Fibroblast of lung (primary cell): ENCODE results near the gene CEP128. TPM values are rescaled to one million over a fixed set of nuclear protein-coding genes. Genes with fewer than 3 reads are reported as not detected.

Experiments used
- DNase-seq, 2 donors: peaks; one replicate each; pipeline versions ENCODE4 v3.0.0 to v3.0.0-alpha.2; 2010; ENCODE audit warnings: low read depth in 2 of 2
- H2AFZ ChIP-seq: 2 replicates; pipeline ENCODE4 v1.5.1; 2012; ENCODE audit warnings: low read length, control low read depth, inconsistent platforms
- H3K27ac ChIP-seq: 2 replicates; pipeline ENCODE4 v1.5.1; 2011; ENCODE audit warnings: low read length, control low read depth; ENCODE audit not compliant: insufficient read depth
- H3K27me3 ChIP-seq: 2 replicates; pipeline ENCODE4 v1.5.1; 2011; ENCODE audit warnings: mild to moderate bottlenecking, low read length; ENCODE audit not compliant: control insufficient read depth, insufficient read depth
- H3K36me3 ChIP-seq: 2 replicates; pipeline ENCODE4 v1.5.1; 2011; ENCODE audit warnings: low read length; ENCODE audit not compliant: control insufficient read depth, insufficient read depth
- H3K4me1 ChIP-seq: 2 replicates; pipeline ENCODE4 v1.5.1; 2011; ENCODE audit warnings: low read length; ENCODE audit not compliant: control insufficient read depth, insufficient read depth; ENCODE audit errors: extremely low read depth
- H3K4me2 ChIP-seq: 2 replicates; pipeline ENCODE4 v1.5.1; 2011; ENCODE audit warnings: low read length, control low read depth; ENCODE audit not compliant: insufficient read depth; ENCODE audit errors: extremely low read depth
- H3K4me3 ChIP-seq, 4 experiments: fragments of 200-600 bp in 1 of 4; sonication (generic) in 1 of 4; replicated peaks in 1 of 4; 2 replicates each; pipeline ENCODE4 v1.5.1; 2011 to 2016; ENCODE audit warnings: low read length in 4 of 4, low read depth in 3 of 4, mild to moderate bottlenecking in 3 of 4, control low read depth in 2 of 4, inconsistent platforms in 1 of 4, mixed read lengths in 1 of 4; ENCODE audit not compliant: insufficient read depth in 1 of 4; ENCODE audit errors: control extremely low read depth in 1 of 4
- H3K79me2 ChIP-seq: 2 replicates; pipeline ENCODE4 v1.5.1; 2012; ENCODE audit warnings: mild to moderate bottlenecking, low read length, inconsistent platforms; ENCODE audit not compliant: control insufficient read depth, insufficient read depth
- H3K9ac ChIP-seq: 2 replicates; pipeline ENCODE4 v1.5.1; 2011; ENCODE audit warnings: mild to moderate bottlenecking, low read length, control low read depth; ENCODE audit not compliant: insufficient read depth
- H3K9me3 ChIP-seq: 2 replicates; pipeline ENCODE4 v1.5.1; 2012; ENCODE audit warnings: low read depth, low read length; ENCODE audit not compliant: control insufficient read depth, insufficient read depth
- H4K20me1 ChIP-seq: 2 replicates; pipeline ENCODE4 v1.5.1; 2011; ENCODE audit warnings: low read length; ENCODE audit not compliant: control insufficient read depth, insufficient read depth; ENCODE audit errors: extremely low read depth
- CTCF ChIP-seq, 2 donors: IDR thresholded peaks in 1 of 2; conservative IDR thresholded peaks in 1 of 2; 1 replicate in 1 of 2; 2 replicates in 1 of 2; pipeline ENCODE4 v1.5.1; 2011 to 2012; ENCODE audit warnings: low read length in 2 of 2, control low read depth in 1 of 2, inconsistent platforms in 1 of 2, low read depth in 1 of 2, mild to moderate bottlenecking in 1 of 2
- EZH2 ChIP-seq: IDR thresholded peaks from 2 replicates; pipeline ENCODE4 v1.5.1; 2012; ENCODE audit warnings: low read length, control low read depth, mild to moderate bottlenecking; ENCODE audit errors: missing control alignments
- polyA plus RNA-seq, 2 donors: library from polyadenylated mRNA; depleted of rRNA in 1 of 2; stranded (reverse) in 1 of 2; unstranded in 1 of 2; fragments of >200 nt; gene quantifications; 2 replicates each; pipeline ENCODE4 v1.2.1, GENCODE V29; 2011 to 2012; ENCODE audit warnings: missing spikeins in 1 of 2
- total RNA-seq: library from RNA; depleted of rRNA; stranded (reverse); fragments of >200 nt; gene quantifications from 2 replicates; pipeline ENCODE4 v1.2.1, GENCODE V29; 2014

CEP128 gene
- total and polyA plus RNA-seq, 2 donors (not counting 1 experiment from before 2014, with no cell fraction given) = 1.3 to 7.8 TPM

GRCh38 chr14:80638620-80639515 lies 302.7 kb downstream of the CEP128 start:
- Histone ChIP-seq H3K4me3 (no peak overlapping the region), H3K9ac (no peak overlapping the region), H3K27me3 (no peaks in the 10 kb centered on the region), H3K4me2 (peak overlapping the region; percentile 8), H4K20me1 (no peaks in the 10 kb centered on the region), H3K27ac (peak overlapping the region; percentile 52), H3K4me1 (peaks cover 2% of the 10 kb centered on the region), H3K79me2 (no peaks in the 10 kb centered on the region), H3K9me3 (no peaks in the 10 kb centered on the region), H3K36me3 (no peaks in the 10 kb centered on the region), H2AFZ (no peak overlapping the region)
- DNase-seq = peak; percentile 56 to 87
- no peak for TF ChIP-seq EZH2
- TF ChIP-seq CTCF (conservative IDR thresholded peaks at IDR 0.05 in 1 of 2, IDR thresholded peaks at IDR 0.05 in 1 of 2; ENCODE audit: low read depth in 1 of 2, low read length in 2 of 2) = no peak

- Histone ChIP-seq H3K36me3 (no peaks in the 10 kb centered on the region), H3K9me3 (no peaks in the 10 kb centered on the region), H3K27ac (peak overlapping the region; percentile 52), H3K4me2 (no peak overlapping the region), H3K4me3 (no peak overlapping the region), H2AFZ (no peak overlapping the region), H3K79me2 (no peaks in the 10 kb centered on the region), H4K20me1 (no peaks in the 10 kb centered on the region), H3K27me3 (no peaks in the 10 kb centered on the region), H3K4me1 (peaks cover 2% of the 10 kb centered on the region), H3K9ac (no peak overlapping the region)
- no peak for TF ChIP-seq EZH2
- no peak for TF ChIP-seq CTCF (conservative IDR thresholded peaks at IDR 0.05 in 1 of 2, IDR thresholded peaks at IDR 0.05 in 1 of 2; ENCODE audit: low read depth in 1 of 2, low read length in 2 of 2)
- no peak for DNase-seq
Observed at GRCh38 chr14:80637756-80638619, 303.6 kb downstream of the CEP128 start.

GRCh38 chr14:80636071-80636470 lies 305.5 kb downstream of the CEP128 start:
- no peak overlapping the region for H3K27ac ChIP-seq
- no peak overlapping the region for H3K9ac ChIP-seq
- no peak overlapping the region for H2AFZ ChIP-seq
- H3K9me3 ChIP-seq = no peaks in the 10 kb centered on the region
- H3K4me1 ChIP-seq = peaks cover 2% of the 10 kb centered on the region
- no peaks in the 10 kb centered on the region for H3K27me3 ChIP-seq
- peak in 1 of 2 donors; percentile 33 for DNase-seq
- no peak overlapping the region for H3K4me3 ChIP-seq
- TF ChIP-seq EZH2 (no peak), CTCF (conservative IDR thresholded peaks at IDR 0.05 in 1 of 2, IDR thresholded peaks at IDR 0.05 in 1 of 2; ENCODE audit: low read depth in 1 of 2, low read length in 2 of 2) (peak in 1 of 2 donors; percentile 25)
- H3K4me2 ChIP-seq = no peak overlapping the region
- no peaks in the 10 kb centered on the region for H3K36me3 ChIP-seq
- no peaks in the 10 kb centered on the region for H4K20me1 ChIP-seq
- no peaks in the 10 kb centered on the region for H3K79me2 ChIP-seq
